Gastroesophageal sphincter (tissue), 4 donors: ENCODE data around the gene CXorf65. TPM values are rescaled to one million over a fixed set of nuclear protein-coding genes. Genes with fewer than 3 reads are reported as not detected.

ENCODE experiments used
- ATAC-seq: fragments of 150-250 bp; one replicate; pipeline ENCODE4 v1.9.1; 2016; ENCODE audit warnings: mild to moderate bottlenecking, moderate library complexity
- H3K27ac ChIP-seq, 4 donors: fragments of 200-600 bp; sonication (generic) in 3 of 4; 1 replicate in 3 of 4; 2 replicates in 1 of 4; pipeline ENCODE4 v1.5.1; 2016 to 2019
- H3K27me3 ChIP-seq: fragments of 200-600 bp; sonication (generic); one replicate; pipeline ENCODE4 v1.5.1; 2019
- H3K36me3 ChIP-seq, 2 donors: fragments of 200-600 bp; sonication (generic); one replicate each; pipeline ENCODE4 v1.5.1; 2019; ENCODE audit warnings: control low read depth in 1 of 2
- H3K4me1 ChIP-seq, 3 donors: fragments of 200-600 bp; sonication (generic); 1 replicate in 2 of 3; 2 replicates in 1 of 3; pipeline ENCODE4 v1.5.1; 2016 to 2019; ENCODE audit warnings: control low read depth in 2 of 3
- H3K4me3 ChIP-seq, 2 donors: fragments of 200-600 bp; sonication (generic); one replicate each; pipeline ENCODE4 v1.5.1; 2019; ENCODE audit warnings: mild to moderate bottlenecking in 1 of 2, moderate library complexity in 1 of 2
- H3K9me3 ChIP-seq, 3 donors: fragments of 200-600 bp; sonication (generic); one replicate each; pipeline ENCODE4 v1.5.1; 2017 to 2019; ENCODE audit warnings: control low read depth in 2 of 3
- EP300 ChIP-seq: sonication (generic); formaldehyde crosslinking; IDR thresholded peaks from one replicate; pipeline ENCODE4 v1.6.1; 2017; ENCODE audit warnings: antibody characterized with exemption, mild to moderate bottlenecking
- POLR2A ChIP-seq, 2 donors: fragments of 450-650 bp; IDR thresholded peaks; one replicate each; pipeline ENCODE4 v1.6.1; 2017; ENCODE audit warnings: antibody characterized with exemption in 2 of 2, mild to moderate bottlenecking in 2 of 2, moderate library complexity in 1 of 2
- POLR2AphosphoS5 ChIP-seq: sonication (generic); formaldehyde crosslinking; IDR thresholded peaks from one replicate; pipeline ENCODE4 v1.6.1; 2017; ENCODE audit warnings: antibody characterized with exemption
- WGBS, 2 donors: methylation state at CpG; one replicate each; pipeline ENCODE4 v1.1.5; 2018; ENCODE audit warnings: low coverage in 1 of 2; 5-methylcytosine and 5-hydroxymethylcytosine counted together
- total RNA-seq, 4 donors: library from RNA; depleted of rRNA; stranded (reverse); fragments of >200 nt; gene quantifications; one replicate each; pipeline ENCODE4 v1.1.0, GENCODE V29; 2016
- TF ChIP-seq, protein P1 (sequence below), 4 experiments: fragments of 200-600 bp in 2 of 4; fragments of 450-650 bp in 2 of 4; sonication (generic) in 1 of 4; IDR thresholded peaks; one replicate each; pipeline ENCODE4 v1.5.1; 2017 to 2019; ENCODE audit warnings: antibody characterized with exemption in 4 of 4, mild to moderate bottlenecking in 2 of 4, moderate library complexity in 2 of 4

Gene CXorf65
- total RNA-seq, 4 donors from 2014 or later, result not detected

DNA sequence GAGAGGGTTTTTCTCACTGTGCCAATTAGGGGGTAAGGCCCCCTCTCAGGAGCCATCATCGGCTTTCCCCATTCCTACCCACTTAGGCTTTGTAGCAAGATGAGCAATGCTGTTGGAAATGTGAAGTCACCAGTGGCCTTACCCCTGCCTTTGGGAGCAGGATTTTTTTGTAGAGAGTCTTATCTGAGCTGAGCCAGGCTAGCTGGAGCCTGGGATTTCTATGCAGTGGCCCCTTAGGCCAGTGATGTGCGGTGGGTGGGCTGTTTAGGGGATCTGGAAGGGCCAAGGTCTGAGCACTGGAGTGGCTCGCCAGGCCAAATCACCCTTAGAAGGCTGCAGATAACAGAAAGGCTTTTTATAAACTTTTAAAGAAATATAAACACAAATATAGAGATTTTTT, 4.2 kb downstream of the CXorf65 start:
- TF ChIP-seq EP300, result no peak
- TF ChIP-seq, protein P1, sequence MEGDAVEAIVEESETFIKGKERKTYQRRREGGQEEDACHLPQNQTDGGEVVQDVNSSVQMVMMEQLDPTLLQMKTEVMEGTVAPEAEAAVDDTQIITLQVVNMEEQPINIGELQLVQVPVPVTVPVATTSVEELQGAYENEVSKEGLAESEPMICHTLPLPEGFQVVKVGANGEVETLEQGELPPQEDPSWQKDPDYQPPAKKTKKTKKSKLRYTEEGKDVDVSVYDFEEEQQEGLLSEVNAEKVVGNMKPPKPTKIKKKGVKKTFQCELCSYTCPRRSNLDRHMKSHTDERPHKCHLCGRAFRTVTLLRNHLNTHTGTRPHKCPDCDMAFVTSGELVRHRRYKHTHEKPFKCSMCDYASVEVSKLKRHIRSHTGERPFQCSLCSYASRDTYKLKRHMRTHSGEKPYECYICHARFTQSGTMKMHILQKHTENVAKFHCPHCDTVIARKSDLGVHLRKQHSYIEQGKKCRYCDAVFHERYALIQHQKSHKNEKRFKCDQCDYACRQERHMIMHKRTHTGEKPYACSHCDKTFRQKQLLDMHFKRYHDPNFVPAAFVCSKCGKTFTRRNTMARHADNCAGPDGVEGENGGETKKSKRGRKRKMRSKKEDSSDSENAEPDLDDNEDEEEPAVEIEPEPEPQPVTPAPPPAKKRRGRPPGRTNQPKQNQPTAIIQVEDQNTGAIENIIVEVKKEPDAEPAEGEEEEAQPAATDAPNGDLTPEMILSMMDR (IDR thresholded peaks at IDR 0.05), result no peak
- TF ChIP-seq POLR2AphosphoS5, result no peak
- no peak for TF ChIP-seq POLR2A (IDR thresholded peaks at IDR 0.05)
- 60 to 90% methylated on average over 1 to 2 of the region's 3 CpGs for WGBS, 2 donors

DNA sequence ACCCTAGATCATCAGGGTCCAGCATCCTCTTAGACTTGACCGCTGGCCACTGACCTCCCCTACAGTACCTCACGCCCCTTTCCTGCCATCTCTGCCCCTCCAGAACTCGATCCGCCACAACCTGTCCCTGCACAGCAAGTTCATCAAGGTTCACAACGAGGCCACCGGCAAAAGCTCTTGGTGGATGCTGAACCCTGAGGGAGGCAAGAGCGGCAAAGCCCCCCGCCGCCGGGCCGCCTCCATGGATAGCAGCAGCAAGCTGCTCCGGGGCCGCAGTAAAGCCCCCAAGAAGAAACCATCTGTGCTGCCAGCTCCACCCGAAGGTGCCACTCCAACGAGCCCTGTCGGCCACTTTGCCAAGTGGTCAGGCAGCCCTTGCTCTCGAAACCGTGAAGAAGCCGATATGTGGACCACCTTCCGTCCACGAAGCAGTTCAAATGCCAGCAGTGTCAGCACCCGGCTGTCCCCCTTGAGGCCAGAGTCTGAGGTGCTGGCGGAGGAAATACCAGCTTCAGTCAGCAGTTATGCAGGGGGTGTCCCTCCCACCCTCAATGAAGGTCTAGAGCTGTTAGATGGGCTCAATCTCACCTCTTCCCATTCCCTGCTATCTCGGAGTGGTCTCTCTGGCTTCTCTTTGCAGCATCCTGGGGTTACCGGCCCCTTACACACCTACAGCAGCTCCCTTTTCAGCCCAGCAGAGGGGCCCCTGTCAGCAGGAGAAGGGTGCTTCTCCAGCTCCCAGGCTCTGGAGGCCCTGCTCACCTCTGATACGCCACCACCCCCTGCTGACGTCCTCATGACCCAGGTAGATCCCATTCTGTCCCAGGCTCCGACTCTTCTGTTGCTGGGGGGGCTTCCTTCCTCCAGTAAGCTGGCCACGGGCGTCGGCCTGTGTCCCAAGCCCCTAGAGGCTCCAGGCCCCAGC, 5.7 kb downstream of the CXorf65 start:
- ATAC-seq, result no peak

More for the DNA sequence above, 4.2 kb downstream of the CXorf65 start:
- Histone ChIP-seq H3K27ac (no peak overlapping the region), H3K4me1 (peaks cover 0 to 15% (median 0%) of the 10 kb centered on the region in 3 donors), H3K36me3 (peaks cover 0 to 6% of the 10 kb centered on the region in 2 donors), H3K27me3 (no peaks in the 10 kb centered on the region), H3K4me3 (no peak overlapping the region), H3K9me3 (no peaks in the 10 kb centered on the region)
- ATAC-seq, result no peak

DNA sequence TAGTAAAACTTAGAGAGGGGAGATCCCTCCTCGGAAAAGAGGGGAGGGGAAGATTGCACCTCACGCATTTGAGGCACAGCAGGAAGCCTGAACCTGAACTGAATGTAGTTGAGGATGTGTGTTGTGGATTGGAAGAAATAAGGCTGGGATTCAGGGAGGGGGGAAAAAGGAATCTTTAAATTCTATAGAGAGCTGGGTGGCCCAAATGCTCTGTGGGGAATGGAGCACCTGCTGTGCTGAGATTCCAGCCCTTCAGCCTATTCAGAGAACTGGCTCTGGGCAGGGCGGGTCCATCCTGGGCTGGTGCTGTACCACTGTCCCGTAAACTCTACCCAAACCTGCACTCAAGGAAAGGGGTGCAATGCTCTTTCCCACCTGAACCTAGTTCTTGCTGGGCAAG, 6.8 kb downstream of the CXorf65 start:
- Histone ChIP-seq H3K27me3 (no peaks in the 10 kb centered on the region), H3K4me1 (peaks cover 0 to 26% (median 0%) of the 10 kb centered on the region in 3 donors), H3K9me3 (no peaks in the 10 kb centered on the region), H3K36me3 (peaks cover 0 to 6% of the 10 kb centered on the region in 2 donors), H3K27ac (no peak overlapping the region), H3K4me3 (no peak overlapping the region)
- no peak for ATAC-seq
- WGBS, 2 donors, result 40 to 90% methylated on average over 1 to 4 of the region's 4 CpGs
- TF ChIP-seq, protein P1 (IDR thresholded peaks at IDR 0.05), result no peak
- TF ChIP-seq POLR2AphosphoS5 (no peak), POLR2A (IDR thresholded peaks at IDR 0.05) (no peak), EP300 (no peak)

More for the DNA sequence above, 5.7 kb downstream of the CXorf65 start:
- TF ChIP-seq POLR2A (IDR thresholded peaks at IDR 0.05) (no peak), EP300 (no peak)
- Histone ChIP-seq H3K36me3 (peaks cover 0 to 6% of the 10 kb centered on the region in 2 donors), H3K27me3 (no peaks in the 10 kb centered on the region), H3K9me3 (no peaks in the 10 kb centered on the region), H3K4me3 (no peak overlapping the region), H3K27ac (no peak overlapping the region), H3K4me1 (peaks cover 0 to 22% (median 0%) of the 10 kb centered on the region in 3 donors)
- no CpG with 5 or more reads among the region's 31 CpGs for WGBS, 2 donors

DNA sequence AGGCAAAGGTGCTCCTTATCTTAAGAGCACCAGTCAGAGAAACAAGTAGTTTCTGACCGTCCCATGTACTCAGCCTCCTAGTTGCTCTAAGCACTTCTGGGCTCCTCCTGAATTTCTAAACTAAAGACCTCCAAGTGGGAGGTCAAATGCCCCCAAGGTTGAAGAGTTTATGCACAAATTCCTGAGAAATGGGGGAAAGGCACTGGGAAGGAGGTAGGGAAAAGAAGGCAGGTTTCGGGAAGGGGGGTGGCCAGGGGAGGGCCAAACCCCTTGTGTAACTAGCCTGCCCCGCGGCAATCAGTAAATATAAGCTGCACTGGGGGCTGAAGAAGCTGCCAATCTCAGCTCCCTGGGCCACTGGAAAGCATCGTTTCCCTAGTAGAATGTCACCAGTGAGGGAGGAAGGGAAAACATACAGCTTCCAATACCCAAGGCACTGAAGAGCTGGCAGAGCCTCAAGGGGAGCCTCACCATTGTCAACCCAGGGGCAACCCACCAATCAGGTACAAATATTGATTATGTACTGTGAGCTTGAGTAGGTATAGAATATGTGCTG, 7.5 kb downstream of the CXorf65 start:
- no peaks in the 10 kb centered on the region for H3K9me3 ChIP-seq
- no peak overlapping the region for H3K27ac ChIP-seq
- no peak overlapping the region for H3K4me3 ChIP-seq
- 62 to 79% methylated on average over 4 of the region's 5 CpGs for WGBS, 2 donors
- no peaks in the 10 kb centered on the region for H3K27me3 ChIP-seq
- no peak for ATAC-seq
- peaks cover 0 to 26% (median 0%) of the 10 kb centered on the region in 3 donors for H3K4me1 ChIP-seq
- peaks cover 0 to 6% of the 10 kb centered on the region in 2 donors for H3K36me3 ChIP-seq
- TF ChIP-seq POLR2AphosphoS5 (no peak), EP300 (no peak), POLR2A (IDR thresholded peaks at IDR 0.05) (no peak)
- TF ChIP-seq, protein P1 (IDR thresholded peaks at IDR 0.05), result no peak

DNA sequence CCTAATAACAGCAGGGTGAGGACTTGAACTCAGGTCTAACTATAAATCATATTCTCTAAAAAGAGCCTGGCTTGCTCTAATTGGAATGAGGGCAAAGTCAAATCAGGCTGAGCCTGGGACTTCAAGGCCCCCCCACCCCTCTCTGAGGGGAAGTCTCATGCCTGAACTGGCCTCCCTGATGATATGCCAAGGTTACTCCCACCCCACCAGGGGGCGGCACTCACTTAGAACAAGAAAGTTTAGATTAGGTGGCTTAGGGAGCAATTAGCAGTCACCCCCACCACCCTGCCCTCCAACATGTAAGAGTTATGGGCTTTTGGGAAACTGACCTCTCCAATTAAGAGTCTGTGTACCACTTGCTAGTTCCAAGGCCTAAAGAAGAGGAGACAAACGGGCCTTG, 8.2 kb downstream of the CXorf65 start:
- H3K36me3 ChIP-seq, result peaks cover 0 to 6% of the 10 kb centered on the region in 2 donors
- peaks cover 0 to 26% (median 0%) of the 10 kb centered on the region in 3 donors for H3K4me1 ChIP-seq
- no peaks in the 10 kb centered on the region for H3K9me3 ChIP-seq
- no peak overlapping the region for H3K4me3 ChIP-seq
- ATAC-seq, result no peak
- no peak overlapping the region for H3K27ac ChIP-seq
- no peaks in the 10 kb centered on the region for H3K27me3 ChIP-seq
- 20% methylated on average over 1 of the region's 2 CpGs; no CpG with 5 or more reads in 1 of the 2 donors for WGBS, 2 donors
- TF ChIP-seq, protein P1 (IDR thresholded peaks at IDR 0.05), result peak; percentile 21 to 57 (median 32)
- TF ChIP-seq POLR2AphosphoS5 (no peak), EP300 (no peak)
